HG02970 (cell line): ENCODE measurements around the gene CCDC88C.
"Not testable (repeated sequence)": the region's sequence is repeated elsewhere in the genome, so short reads cannot be mapped to it uniquely, and the experiment has no call there.

Experiments
- ATAC-seq: cut with Tn5 transposase; IDR thresholded peaks from one replicate; pipeline ENCODE4 v1.9.1; 2021; ENCODE audit warnings: mild to moderate bottlenecking, moderate library complexity, moderate number of reproducible peaks; ENCODE audit not compliant: unreplicated experiment, low FRiP score

Gene CCDC88C

DNA sequence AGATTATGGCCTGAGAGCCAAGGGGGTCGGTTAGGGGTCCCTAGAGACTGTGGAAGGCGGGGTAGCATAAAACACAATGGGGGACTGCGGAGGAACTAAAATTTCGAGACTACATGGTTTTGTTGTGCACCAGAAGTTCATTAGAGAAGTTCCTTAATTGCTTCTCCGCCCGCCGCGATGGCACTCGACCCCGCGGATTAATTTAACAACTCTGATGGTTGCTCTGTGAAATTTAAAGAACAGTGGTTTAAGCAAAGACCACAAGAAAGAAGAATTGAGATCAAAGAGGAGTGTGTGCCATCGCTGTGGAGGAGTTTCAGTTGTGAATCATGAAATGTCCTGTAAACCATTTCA is 1.4 kb upstream of the CCDC88C start:
- ATAC-seq: no peak

DNA sequence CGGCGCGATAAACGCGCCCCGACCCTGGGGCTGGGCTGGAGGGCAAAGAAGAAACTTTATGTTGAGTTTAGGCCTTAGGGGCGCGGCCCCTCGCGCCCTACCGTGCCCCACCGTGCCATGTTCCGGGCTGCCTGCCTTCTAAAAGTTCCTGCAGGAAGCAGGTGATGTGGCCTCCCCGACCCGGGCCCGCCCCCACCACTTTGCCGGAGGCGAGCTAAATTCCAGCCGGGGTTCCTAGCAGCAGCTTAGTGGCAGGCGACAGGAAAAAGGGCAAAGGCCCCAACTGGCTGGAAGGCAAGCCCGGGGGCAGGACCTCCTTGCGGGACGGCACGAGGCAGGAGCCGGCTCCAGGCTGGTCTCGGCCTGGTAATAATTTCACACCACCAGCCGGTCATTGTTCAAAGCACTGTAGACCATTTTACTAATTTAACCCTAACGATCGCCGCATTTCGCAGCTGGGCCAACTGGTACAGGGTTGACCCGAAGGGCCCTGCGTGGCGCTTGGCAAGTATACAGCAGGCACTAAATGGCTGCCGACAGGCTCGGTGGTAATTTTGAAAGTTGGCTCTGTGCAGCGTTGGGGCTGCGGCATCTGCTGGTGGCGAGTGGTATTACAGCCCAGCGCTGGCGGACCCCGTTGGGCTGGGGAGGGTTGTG is 895 bp upstream of the CCDC88C start:
- ATAC-seq: no peak

DNA sequence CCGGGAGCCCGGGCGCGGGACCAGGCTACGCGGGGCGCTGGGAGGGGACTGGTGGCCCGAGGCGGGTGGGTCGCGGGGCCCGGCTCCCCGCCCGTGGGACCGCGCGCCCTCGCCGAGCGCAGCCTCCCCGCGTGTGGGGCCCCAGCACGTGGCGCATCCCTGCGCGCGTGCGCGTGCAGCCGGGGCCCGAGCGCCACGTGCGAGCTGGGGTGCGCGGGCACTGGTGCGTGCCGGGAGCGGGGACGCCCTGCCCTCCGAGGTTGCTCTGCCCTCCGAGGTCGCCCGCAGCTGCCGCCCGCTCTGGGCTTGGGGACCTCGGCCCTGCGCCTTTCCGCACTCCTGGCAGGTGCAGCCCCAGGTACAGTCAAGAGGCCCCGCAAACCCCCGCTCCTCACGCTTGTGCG is 365 bp upstream of the CCDC88C start:
- peak; percentile 22 for ATAC-seq

DNA sequence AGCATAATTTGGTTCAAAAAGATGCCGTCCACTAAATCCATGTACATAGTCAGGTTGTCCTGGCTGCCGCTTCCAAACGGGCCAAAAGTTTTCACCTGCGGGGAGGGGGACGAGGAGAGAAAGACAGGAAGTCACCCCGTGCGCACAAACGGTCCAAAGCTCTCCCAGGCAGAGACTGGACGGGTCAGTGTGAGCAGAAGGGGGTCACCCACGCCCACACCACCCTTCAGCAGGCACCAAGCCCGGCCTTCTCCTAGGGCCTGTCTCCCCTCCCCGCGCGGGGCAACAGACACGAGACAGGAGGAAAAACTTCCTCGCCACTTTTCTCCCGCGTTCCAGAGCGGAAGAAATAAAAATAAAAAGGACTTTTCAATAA is 888 bp downstream of the CCDC88C start:
- no peak for ATAC-seq

DNA sequence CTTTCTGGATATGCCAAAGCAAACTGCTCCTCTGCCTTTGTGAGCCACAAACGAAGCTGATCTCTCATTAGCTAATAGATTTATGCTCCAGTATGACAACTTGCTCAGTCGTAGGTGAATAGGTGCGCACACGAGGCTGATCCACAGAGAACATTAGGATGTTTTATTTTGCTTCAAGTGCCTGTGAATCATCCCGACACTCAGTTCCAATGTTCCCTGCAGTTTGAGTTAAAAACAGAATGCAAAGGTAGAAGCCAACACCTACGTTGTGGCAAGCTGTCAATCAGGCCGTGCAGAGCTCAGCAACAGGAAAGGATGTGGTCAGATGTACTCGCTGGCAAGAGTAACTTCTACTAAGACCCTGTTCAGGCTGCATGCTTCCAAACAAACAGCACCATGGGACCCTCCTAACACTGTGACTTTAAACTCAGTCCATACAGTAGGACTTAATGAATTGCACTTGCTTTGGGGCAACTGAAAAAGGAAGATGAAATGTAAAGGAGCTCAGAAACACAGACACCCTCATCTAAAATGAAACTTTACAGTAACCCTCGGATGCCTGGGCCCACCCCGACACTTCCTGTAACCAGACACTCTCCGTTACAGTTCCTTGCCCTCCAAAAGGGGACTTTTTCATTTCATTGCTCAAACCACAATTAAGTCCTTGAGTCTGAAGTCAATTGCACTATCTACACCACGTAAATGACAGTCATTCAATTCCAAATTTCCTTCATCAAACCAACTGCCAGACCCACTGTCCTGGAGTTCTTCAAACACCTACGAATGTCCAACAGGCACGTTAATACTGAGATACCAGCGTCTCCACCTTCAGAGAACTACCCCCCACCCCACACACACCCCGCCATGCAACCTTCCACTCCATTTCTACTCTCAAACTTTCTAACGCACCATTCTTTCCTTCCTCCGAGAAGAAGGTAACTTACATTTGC is 1.6 kb downstream of the CCDC88C start:
- ATAC-seq: peak; percentile 41

DNA sequence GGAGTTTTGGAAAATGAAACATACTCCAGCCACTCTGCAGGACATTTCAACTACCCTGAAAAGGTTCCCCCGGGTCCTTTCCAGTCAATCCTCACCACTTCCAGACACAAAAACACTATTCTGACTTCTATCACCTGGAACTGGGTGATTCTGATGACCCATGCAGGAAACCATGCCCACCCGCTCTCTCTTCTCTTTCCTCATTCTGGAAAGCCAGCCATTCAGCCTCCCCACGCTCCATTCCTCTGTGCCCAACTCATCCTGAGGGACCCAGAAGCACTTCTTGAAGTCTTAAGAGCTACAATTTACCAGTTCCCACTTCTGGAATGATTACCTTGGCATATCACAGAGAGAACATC is 3.2 kb downstream of the CCDC88C start:
- no peak for ATAC-seq

DNA sequence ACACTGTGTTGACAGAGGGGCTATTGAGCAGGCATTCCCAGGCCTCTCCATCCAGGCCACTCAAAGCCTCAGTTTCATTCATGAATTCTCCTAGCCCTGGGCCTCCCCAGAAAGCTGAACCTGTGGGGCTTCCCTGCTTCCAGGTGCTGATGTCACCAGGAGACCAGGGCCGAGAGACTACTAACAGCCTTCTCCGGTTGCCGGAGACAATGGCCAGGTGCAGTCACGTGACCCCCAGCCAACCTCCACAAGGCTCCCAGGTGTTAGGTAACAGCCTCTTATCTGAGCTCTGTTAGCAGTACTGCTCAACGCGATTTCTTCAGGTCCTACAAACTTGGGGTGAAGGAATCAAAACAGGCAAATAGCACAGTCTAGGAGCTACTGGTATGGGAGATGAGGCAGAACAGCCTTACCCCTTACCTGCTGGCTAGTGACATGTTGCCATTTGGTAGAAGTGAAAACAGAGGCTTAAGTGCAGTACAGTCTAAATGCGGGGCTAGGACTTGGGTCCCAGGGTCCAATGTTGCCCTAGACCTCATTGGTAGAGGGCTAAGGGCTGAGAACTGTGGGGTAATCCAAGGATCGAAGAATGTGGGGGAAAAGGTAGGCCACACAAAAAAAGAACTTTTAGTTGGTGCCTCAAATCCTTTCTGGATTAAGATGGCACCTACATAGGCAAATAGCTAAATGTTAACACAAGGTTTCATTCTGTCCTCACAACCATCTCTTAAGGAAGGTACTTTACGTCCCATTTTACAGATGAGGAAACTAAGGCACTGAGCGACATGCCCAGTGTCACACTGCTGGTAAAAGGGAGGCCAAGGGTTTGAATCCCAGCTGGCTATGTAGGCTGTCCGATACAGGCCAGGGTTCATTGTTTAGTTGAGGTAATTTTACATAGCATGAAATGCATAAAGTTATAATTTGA is 3.8 kb downstream of the CCDC88C start:
- no peak for ATAC-seq

DNA sequence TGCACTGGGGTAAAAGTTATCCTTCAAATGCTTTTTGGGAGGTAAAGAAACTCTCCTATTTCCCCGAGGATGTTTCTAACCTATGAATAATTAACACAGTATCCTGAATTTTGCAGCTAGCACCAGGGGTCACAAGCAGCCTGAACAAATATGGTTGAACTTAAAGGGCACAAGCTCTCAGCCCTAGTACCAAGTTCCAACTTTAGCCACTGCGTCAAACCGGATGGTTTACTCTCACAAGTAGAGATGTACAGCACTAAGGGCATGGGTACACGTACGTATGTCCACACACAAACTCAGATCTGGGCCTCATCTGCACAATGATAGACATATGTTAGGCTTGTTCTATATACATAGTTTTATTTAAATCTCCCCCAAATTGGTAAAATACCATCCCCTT is 4.7 kb downstream of the CCDC88C start:
- no peak for ATAC-seq

DNA sequence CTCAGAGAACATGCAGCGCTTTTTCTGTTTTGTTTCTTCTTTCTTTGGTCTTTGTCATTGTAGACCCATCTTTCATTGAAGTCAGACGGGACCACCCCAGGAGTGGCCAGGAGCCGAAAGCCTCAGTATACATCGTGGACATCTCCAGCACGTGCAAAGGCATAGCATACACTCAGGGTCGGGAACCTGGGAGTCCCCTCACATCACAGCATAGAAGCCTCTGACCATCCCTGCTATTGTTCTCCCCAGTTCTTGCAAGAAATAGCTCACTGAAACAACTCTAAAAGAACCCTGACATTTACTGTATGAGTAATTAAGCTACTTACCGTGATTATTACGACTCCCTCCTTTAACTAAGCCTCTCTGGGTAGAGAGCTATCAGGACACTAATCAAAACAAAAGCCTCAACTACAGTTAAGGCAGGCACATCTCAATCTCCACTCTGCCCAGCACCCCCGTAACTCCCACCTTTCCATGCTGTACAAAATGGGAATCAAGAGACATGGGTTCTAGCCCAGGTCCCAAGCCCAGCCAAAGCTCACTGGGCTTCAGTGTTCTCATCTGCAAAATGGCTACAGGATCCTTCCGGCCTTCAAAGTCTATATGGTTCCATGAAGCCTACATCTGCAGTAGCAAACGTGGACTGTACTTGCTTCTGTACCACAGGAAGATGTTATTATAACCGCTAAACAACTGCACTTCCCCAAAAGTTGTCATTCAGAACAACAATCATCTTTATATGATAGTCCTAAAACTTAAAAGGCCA is 6.7 kb downstream of the CCDC88C start:
- no peak for ATAC-seq

DNA sequence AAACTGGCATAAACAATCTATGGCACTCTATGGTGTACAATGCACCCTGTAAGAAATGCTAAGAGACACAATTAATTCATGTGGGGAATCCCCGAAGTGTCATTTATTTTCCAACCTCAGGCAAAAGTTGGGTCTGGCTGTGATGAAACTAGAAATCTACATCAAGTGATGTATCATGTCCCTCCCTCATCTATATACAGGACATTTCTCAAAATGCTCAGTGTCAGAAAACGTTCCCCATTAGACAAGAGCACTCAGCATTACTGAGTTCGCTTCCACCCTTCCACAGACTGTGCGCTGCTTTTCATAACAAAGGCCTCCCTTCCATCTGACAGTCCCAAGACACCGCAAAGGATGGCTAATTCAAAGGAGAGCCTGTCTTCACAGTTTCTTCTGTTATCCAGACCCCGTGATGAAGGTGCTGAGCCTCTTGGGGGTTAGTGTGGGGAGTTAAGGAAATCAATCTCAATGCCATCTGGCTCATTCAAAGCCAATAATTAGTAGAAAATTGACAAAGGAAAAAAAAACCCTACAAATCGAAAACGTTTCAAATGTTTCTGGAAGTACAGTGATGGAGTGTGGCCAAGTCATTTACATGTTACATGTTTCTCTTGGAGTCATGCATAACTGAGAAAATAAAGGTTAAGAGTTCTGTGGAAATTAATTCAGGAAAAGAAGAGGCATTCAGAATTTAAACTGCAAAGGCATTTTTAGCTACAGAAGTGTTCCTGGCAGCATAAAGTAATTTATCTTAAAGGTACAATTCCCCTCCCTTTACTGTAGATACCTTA is 7.5 kb downstream of the CCDC88C start:
- ATAC-seq: no peak

DNA sequence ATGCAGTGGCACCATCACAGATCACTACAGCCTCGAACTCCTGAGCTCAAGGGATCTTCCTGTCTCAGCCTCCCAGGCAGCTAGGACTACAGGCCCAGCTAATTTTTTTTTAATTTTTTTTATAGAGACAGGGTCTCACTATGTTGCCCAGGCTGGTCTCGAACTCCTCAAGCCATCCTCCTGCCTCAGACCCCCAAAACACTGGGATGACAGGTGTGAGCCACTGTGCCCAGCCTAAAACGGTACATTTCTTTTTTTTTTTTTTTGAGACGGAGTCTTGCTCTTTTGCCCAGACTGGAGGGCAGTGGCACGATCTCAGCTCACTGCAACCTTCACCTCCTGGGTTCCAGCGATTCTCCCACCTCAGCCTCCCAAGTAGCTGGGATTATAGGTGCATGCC is 8.4 kb downstream of the CCDC88C start:
- ATAC-seq: not testable (repeated sequence)

DNA sequence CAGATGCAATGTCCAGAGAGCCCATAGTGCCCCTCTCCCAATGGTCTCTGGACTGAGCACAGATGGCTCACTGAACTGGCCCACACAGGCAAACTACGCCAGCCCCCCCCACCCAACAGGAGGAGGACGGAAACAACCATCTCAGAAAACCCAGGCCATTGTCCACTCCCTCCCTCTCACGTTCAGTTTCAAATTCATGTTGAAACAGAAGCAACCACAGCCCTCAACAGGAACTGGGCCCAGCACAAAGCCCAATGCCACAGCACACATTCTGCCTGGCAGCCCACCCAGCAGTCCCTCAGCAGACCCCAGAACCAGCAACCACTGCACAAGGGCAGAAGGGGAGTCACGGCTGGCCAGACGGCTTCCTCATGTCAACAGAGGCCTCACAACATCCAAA is 10.6 kb downstream of the CCDC88C start:
- no peak for ATAC-seq

DNA sequence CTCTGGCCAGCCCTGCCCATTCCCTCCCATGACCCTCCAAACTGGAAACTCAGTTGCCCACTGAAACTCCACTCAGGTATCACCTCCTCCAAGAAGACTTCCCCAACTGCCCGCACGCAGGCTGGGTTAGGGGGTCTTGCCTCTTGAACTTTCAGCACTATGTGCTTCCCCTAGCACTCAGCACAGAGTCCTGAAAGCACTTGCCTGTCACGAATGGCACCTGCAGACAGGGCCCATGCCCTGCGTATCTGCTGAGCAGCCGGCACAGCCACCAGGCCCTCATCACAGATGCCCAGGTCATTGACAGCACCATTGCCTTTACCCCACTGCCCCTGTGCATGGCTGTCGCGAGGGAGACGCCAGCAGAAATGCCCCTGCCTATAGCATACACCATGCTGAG is 11.2 kb downstream of the CCDC88C start:
- no peak for ATAC-seq

DNA sequence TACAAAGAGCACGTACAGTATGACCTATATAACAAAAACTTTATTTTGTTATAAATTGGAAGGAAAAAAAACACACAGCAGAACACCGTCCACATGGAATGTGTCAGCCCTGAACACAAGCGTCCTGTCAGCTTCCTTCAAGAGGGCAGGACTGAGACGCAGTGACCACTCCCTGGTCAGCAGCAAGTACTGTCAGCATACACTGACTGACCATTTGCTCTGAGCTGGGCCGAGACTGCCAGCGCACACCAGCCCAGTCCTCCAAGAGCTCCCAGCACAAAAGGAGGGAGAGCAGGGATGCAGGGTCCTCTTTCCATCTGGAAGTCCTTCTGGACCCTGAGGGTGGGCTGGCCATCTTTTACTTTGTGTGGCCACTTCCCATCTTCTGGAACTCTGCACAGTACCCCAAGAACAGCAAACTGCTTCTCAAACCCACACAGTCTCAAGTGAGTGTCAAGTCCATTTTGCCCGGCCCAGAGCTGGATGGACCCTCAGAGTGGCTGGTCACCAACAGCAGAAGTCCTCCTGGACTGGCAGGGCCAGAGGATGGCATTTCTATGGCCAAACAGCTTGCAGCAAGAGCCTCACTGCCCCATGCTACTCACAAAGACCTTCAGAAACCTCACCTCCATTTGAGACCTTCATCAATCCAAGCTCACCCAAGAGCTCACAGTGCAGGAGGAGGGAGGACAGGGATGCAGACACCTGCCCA is 11.7 kb downstream of the CCDC88C start:
- ATAC-seq: no peak

DNA sequence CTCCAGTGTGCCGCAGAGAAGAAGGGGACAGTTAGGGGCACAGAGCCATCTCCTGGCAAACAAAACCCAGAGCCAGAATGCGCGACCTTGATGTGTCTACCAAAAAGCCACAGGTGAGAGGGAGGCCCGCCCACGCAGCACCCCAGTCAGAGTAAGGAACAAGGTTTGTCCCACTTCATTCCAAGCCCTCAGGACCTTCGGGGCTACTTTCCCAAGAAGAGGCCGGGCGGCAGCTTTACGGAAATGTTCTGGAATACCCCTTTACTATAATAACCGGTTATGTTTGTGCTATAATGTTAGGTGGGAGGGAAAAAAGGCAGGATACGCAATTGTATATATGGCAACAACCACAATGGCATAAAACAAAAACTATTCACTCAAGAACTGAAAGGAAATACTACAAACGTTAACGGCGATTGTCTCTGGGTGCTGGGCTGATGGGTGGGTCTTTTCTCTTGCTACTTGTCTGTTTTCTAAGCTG is 12.3 kb downstream of the CCDC88C start:
- ATAC-seq: no peak

DNA sequence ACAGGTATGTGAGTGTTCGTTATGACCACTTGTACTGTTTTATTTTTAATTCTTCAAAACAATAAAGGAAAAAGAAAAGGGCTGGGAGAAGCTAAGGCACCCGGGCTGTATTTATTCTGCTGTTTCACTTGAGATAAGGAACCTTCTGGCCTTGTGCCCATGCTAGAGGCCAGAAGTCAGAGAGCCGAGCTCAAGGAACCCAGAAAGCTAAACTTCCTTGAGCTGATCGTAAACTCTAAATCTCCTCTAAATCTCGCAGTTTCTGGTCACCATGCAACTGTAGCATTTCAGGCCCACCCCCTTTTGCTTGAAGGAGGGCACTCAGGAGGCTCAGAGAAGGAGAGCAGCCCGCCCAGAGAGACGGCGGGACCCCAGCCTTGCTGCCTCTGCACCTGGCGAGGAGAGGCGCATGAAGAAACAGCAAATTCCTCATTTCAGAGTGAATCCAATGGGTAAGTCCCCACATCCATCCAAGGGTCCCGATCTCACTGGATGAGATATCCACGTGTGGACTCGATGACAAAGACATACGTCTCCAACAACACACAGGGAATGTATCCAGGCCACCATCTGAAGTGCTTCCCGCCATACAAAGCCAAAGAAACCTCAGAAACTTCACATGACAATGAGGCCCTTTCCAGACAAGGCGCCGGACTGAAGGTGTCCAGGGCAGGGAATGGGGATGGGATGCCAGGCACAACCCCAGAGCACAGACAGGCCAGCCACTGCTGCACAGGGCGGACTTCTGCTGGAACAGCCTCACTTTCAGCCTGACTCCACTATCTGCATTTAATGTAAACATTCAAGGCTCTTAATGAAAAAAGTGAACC is 14.6 kb downstream of the CCDC88C start:
- no peak for ATAC-seq

DNA sequence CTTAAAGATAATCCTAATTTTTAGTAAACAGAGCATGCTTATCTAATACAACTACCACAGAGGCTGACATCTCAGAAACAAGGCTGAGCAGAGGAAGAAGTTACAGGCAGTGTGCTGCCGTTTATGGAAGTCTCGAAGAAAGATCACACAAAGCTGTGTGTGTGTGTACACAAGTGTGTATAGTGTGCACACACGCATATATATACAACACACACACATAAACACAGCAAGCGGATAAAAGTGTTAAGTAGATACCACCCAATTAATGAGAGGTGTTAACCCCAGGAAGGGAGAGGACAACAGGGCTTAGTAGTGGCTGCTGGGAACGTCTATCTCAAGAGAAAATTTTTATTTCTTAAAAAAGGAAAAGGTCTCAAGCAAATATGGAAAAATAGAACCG is 15.3 kb downstream of the CCDC88C start:
- ATAC-seq: no peak

DNA sequence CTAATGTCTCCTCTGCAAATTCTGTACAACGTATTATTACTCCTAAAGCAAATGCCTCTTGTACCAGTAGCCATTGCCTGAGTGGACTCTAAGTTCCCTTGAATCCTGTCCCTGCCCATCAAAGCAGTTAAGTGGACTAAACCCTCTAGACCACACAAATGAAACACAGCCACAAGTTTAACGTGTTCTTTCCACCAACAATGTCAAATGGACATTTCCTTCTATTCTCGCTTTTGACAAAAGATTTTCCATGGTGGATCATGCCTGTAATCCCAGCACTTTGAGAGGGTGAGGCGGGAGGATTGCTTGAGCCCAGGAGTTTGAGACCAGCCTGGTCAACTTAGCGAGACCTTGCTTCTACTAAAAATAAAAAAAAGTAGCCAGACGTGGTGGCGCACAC is 15.9 kb downstream of the CCDC88C start:
- no peak for ATAC-seq
